Measurements from ENCODE around the gene CYP11A1. TPM values are rescaled to one million over a fixed set of nuclear protein-coding genes. Genes with fewer than 3 reads are reported as not detected.
"Not testable (repeated sequence)": the region's sequence is repeated elsewhere in the genome, so short reads cannot be mapped to it uniquely, and the experiment has no call there.

Gene CYP11A1
- total RNA-seq, 1 donor = not detected

GRCh38 chr15:74376825-74377581 lies 9.6 kb upstream of the CYP11A1 start:
- no peak for DNase-seq (ENCODE audit: low read depth in 2 of 3, low spot score in 2 of 3)

GRCh38 chr15:74376226-74376625 lies 8.8 kb upstream of the CYP11A1 start:
- DNase-seq (ENCODE audit: low read depth in 2 of 3, low spot score in 2 of 3) = no peak

- peak; percentile 50 to 93 (median 78) for DNase-seq (ENCODE audit: low read depth in 2 of 3, low spot score in 2 of 3)
Measured at GRCh38 chr15:74375303-74375693, 7.9 kb upstream of the CYP11A1 start.

- DNase-seq (ENCODE audit: low read depth in 2 of 3, low spot score in 2 of 3) = no peak
Measured at GRCh38 chr15:74374648-74375302, 7.3 kb upstream of the CYP11A1 start.

GRCh38 chr15:74373731-74374647 lies 6.5 kb upstream of the CYP11A1 start:
- peak; percentile 87 to 95 (median 91) for DNase-seq (ENCODE audit: low read depth in 2 of 3, low spot score in 2 of 3)

GRCh38 chr15:74373056-74373650 lies 5.7 kb upstream of the CYP11A1 start:
- no peak for DNase-seq (ENCODE audit: low read depth in 2 of 3, low spot score in 2 of 3)

- no peak for DNase-seq (ENCODE audit: low read depth in 2 of 3, low spot score in 2 of 3)
Measured at GRCh38 chr15:74370471-74370870, 3.0 kb upstream of the CYP11A1 start.

- no peak for DNase-seq (ENCODE audit: low read depth in 2 of 3, low spot score in 2 of 3)
Measured at GRCh38 chr15:74369756-74370155, 2.3 kb upstream of the CYP11A1 start.

- no peak for DNase-seq (ENCODE audit: low read depth in 2 of 3, low spot score in 2 of 3)
Measured at GRCh38 chr15:74369084-74369745, 1.8 kb upstream of the CYP11A1 start.

GRCh38 chr15:74368121-74368520 lies 675 bp upstream of the CYP11A1 start:
- DNase-seq (ENCODE audit: low read depth in 2 of 3, low spot score in 2 of 3) = no peak

GRCh38 chr15:74365598-74366445 lies 1.6 kb downstream of the CYP11A1 start:
- peak in 2 of 3 donors; percentile 52 to 56 for DNase-seq (ENCODE audit: low read depth in 2 of 3, low spot score in 2 of 3)

- no peak for DNase-seq (ENCODE audit: low read depth in 2 of 3, low spot score in 2 of 3)
Measured at GRCh38 chr15:74364936-74365597, 2.4 kb downstream of the CYP11A1 start.

- no peak for DNase-seq (ENCODE audit: low read depth in 2 of 3, low spot score in 2 of 3)
Measured at GRCh38 chr15:74362482-74362881, 5.0 kb downstream of the CYP11A1 start.

GRCh38 chr15:74360855-74361254 lies 6.6 kb downstream of the CYP11A1 start:
- not testable (repeated sequence) for DNase-seq (ENCODE audit: low read depth in 2 of 3, low spot score in 2 of 3)

GRCh38 chr15:74359376-74359775 lies 8.1 kb downstream of the CYP11A1 start:
- not testable (repeated sequence) for DNase-seq (ENCODE audit: low read depth in 2 of 3, low spot score in 2 of 3)

- DNase-seq (ENCODE audit: low read depth in 2 of 3, low spot score in 2 of 3) = not testable (repeated sequence)
Measured at GRCh38 chr15:74357514-74357913, 9.9 kb downstream of the CYP11A1 start.

- DNase-seq (ENCODE audit: low read depth in 2 of 3, low spot score in 2 of 3) = not testable (repeated sequence)
Measured at GRCh38 chr15:74356050-74356449, 11.4 kb downstream of the CYP11A1 start.

GRCh38 chr15:74353992-74354391 lies 13.5 kb downstream of the CYP11A1 start:
- not testable (repeated sequence) for DNase-seq (ENCODE audit: low read depth in 2 of 3, low spot score in 2 of 3)

Measured in hematopoietic multipotent progenitor cell (in vitro differentiated cells).